ENCODE results near the gene ALPL.

DNA sequence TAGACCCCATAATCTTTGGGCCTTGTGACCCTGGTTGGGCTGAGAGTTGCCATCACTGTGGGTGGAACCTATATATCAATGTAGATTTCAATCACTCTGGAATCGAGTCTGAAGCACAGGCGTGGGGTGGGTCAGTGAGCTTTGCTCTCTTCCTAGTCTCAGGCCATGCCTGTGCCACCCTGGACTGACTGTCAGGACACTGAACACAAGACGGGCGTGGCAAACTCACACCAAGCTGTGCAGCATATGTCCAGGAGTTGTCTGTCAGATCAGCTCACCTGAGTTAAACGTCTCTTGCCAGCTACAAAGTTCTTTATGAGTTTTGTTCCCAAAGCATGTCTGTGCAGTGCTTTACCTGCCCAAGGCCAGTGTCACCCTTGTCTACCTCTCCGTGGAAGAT lies 30.9 kb upstream of the ALPL start:
- TF ChIP-seq POLR2A (IDR thresholded peaks at IDR 0.05): no peak
- TF ChIP-seq CTCF (IDR thresholded peaks at IDR 0.05): no peak

Data from prostate gland (tissue), 2 donors.